NCI-H510A (cell line): ENCODE data around the gene SPATA6L.
"Not testable (repeated sequence)": the region's sequence is repeated elsewhere in the genome, so short reads cannot be mapped to it uniquely, and the experiment has no call there.

Experiments
- DNase-seq: peaks from one replicate; lab custom pipeline; 2025; lab: John Stamatoyannopoulos, UW

The SPATA6L gene

DNA sequence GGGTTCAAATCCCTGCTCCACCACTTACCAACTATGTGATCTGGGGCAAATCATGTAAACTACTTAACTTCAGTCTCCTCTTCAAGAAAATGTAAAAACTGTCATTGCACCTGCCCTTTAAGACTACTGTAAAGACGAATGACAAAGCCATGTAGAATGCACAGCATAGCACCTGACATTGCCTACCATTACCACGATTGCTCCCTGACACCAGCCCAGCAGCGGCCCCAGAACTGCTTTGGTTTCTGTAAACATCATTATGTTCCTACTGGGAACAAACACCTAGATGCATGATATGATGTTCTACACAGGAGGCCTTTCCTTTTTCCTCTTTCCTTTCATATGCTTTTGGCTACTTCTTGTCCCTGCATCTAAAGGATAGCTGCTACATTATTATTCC lies 27.3 kb downstream of the SPATA6L start:
- no peak for DNase-seq

GRCh38 chr9:4630836-4631235 lies 35.4 kb downstream of the SPATA6L start:
- DNase-seq: no peak

DNA sequence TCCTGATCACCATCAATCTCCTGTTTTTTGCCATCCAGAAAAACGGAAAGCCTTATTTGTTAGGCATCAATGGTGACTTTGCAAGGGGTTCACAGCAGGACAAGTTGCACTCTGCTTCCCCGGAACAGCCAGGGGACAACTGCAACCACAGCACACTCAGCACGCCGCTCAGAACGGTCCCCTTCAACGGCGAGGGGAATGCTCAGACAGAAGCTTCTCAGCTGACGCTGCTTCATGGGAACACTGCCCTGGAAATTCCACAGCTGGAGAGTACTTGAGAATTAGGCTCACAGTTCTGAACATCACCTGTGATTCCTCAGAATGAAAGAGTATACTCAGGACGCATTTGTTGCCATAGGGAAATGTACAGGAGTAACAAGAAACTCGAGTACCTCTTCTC lies 44.3 kb downstream of the SPATA6L start:
- DNase-seq: no peak

GRCh38 chr9:4620881-4621555 lies 45.3 kb downstream of the SPATA6L start:
- no peak for DNase-seq

DNA sequence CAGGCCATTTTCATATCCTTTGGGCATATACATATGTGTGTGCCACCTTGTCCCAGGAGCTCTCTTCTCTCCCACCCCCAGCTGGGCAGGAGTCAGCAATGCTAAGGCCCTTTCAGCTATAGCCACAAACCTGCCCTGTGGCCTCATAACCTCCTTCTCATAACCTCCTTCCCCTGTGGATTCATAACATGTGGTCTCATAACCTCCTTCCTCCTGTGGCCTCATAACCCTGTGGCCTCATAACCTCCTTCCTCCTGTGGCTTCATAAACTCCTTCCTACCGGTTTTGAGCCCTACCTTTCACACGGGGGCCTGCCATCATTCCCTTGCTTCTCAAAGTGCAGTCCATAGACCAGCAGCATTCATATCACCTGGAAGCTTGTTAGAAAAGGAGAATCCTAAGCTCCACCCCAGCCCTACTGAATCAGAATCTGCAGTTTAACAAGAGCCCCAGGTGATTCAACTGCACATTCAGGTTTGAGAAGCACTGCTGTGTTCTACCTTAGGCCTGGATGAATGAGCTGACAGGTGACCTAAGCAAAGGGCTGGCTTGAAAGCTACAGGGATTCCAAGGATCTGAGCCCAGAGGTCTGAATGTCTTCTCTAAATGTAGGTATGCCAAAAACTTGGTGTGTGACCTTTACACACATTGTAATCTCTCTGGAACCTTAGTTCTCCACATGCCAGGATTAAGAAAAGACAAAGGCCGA lies 46.1 kb downstream of the SPATA6L start:
- no peak for DNase-seq

GRCh38 chr9:4618700-4619099 lies 47.6 kb downstream of the SPATA6L start:
- no peak for DNase-seq

GRCh38 chr9:4617752-4618151 lies 48.5 kb downstream of the SPATA6L start:
- no peak for DNase-seq

DNA sequence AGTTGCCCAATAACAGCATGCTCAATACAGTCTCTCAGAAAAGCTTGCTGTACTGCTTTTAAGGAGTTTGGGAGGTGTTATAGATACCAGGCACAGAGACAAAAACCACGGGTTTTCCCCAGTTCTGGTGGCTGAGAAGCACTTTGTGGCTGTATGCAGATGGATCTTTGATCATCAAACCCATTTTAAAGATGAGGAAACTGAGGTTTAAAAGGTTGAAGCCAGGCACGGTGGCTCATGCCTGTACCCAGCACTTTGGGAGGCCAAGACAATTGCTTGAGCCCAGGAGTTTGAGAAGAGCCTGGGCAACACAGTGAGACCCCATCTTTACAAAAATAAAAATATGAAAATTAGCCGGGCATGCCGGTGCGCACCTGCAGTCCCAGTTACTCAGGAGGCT lies 50.5 kb downstream of the SPATA6L start:
- DNase-seq: no peak

- no peak for DNase-seq
Measured at GRCh38 chr9:4615251-4615650, 51.0 kb downstream of the SPATA6L start.

DNA sequence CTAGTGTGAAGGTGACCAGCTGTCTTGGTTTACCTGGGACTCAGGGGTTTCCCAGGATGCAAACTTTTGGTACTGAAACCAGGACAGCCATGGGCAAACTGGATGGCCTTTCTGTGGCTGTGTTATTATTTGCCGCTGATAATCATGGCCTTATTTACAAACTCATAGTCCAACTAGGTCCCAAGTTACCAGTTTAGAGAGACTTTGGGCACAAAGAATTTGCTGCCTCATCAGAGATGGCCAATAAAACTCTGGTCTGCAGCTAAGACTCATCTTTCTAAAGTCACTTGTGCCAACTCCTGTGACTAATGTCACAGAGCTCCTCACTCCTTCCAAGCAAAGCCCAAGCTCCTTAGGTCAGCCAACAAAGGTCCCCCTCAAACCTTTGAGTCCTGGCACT lies 51.7 kb downstream of the SPATA6L start:
- DNase-seq: no peak

DNA sequence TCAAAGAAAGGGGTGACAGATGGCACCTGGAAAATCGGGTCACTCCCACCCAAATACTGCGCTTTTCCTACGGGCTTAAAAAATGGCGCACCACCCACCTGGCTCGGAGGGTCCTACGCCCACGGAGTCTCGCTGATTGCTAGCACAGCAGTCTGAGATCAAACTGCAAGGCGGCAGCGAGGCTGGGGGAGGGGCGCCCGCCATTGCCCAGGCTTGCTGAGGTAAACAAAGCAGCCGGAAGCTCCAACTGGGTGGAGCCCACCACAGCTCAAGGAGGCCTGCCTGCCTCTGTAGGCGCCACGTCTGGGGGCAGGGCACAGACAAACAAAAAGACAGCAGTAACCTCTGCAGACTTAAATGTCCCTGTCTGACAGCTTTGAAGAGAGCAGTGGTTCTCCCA lies 60.2 kb downstream of the SPATA6L start:
- DNase-seq: not testable (repeated sequence)

GRCh38 chr9:4604678-4605095 lies 61.6 kb downstream of the SPATA6L start:
- DNase-seq: no peak

DNA sequence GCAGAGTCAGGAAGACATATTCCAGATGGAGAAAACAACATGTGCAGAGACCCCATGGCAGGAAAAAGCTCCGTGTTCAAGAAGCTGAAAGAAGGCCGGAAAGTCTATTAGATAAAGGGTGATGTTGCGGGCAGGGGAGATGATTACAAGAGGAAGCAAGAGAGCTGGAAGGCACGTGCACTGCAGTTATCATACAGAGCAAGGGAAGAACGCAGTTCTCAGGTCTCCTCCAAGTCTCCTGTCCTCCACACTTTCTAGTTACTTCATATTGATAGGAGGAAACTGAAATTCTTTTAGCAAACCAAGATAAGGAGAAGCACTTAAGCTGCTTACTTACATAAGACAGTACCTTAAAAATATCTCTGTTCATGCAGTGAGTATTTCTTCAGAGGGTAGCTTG lies 62.5 kb downstream of the SPATA6L start:
- DNase-seq: no peak

- DNase-seq: no peak
Measured at GRCh38 chr9:4600368-4600767, 65.9 kb downstream of the SPATA6L start.

DNA sequence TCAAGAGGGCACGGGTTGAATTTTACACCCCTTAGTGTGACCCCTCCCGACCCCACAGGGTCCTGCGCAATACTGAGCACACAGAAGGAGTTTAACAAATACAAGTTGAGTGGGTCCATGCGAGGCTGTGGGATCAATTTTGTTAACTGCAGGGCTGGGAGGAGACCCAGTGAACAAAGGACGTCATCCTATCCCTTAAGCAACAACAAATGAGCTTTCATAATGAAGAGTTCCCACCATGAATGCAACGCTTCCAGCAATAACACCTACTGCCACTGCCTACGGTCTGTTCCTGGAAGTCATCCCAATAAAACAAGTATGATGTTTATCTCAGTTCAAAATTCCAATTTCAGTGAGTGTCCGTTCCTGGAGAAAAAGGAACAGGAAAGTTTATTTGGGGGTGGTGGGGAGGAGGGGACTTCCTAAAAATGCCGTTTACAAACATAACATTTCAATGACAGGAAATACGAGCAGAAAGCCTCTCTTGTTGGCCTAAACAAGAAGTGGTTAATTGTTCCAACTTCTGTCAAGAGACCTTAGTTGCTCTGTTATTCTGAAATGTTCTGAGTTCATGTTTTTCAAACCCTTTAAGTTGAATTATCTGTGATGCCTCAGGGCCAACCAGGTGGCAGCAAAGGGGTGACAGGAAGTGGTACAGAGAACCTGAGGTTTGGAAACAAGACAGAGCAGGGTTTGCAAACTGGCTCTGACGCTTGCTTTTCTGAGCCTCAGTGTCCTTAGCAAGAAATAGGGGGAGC lies 69.9 kb downstream of the SPATA6L start:
- no peak for DNase-seq

- no peak for DNase-seq
Measured at GRCh38 chr9:4594994-4595393, 71.3 kb downstream of the SPATA6L start.

- no peak for DNase-seq
Measured at GRCh38 chr9:4594545-4594944, 71.7 kb downstream of the SPATA6L start.

GRCh38 chr9:4592886-4593285 lies 73.4 kb downstream of the SPATA6L start:
- DNase-seq: no peak

GRCh38 chr9:4592295-4592694 lies 74.0 kb downstream of the SPATA6L start:
- no peak for DNase-seq

DNA sequence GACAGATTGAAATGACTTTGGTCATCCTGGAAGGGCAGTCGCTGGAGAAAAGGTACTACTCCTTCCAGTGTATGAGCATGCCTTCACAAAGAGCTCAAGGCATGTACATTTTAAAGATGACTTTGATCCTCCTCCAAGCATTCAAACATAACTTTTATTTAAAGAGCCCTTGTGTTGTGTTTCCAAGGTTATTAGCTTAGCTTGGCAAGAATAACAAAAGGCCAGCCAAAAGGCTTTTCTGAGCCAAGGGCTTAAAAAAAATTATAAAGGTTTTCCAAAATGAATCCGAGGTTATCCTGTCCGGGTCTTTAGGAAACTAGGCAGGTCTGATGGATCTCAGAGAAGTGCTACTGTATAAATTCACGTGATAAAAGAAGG lies 75.2 kb downstream of the SPATA6L start:
- DNase-seq: no peak

DNA sequence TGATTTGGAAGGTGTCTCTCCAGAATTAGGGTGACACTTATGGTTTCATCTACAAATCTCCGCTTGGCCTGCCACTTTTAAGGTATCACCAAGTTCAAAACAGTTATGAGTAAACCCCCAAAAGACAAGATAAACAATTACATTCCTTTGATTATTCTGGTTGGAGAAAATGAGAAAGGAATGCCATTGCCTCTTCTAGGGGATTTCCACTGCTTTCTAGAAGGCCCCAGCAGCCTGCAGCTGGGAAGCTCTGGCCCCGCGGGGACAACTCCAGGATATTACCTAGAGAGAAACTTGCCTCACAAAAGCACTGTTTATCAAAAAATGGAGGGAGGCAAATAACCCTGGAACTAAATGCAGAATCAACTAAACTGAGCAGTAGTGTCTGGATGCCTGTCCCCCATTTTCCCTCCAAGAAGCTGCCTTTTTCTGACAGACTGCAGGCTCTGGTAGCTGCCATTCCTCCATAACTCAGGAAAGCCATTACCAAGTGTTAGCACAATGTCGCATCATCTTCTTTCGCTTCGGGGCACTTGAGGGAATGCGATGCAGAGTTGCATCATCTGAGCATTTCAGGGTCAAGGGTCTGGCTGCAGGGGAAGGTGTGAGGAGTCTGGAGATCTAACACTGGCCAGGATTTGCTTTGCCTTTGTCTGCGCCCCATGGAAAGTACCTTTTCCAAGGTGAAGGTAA lies 75.7 kb downstream of the SPATA6L start:
- no peak for DNase-seq

- DNase-seq: no peak
Measured at GRCh38 chr9:4588721-4589120, 77.6 kb downstream of the SPATA6L start.

DNA sequence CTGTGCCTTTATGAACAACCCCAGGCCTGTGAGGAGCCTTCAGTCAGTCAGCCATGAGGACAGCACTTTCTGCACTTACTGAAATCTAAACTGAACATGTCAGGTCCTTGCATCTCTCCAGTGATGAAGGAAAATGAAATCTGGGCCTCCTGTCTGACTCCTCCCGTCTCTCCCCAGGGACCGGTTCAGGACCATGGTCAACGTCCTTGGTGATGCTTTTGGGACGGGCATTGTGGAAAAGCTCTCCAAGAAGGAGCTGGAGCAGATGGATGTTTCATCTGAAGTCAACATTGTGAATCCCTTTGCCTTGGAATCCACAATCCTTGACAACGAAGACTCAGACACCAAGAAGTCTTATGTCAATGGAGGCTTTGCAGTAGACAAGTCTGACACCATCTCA lies 81.1 kb downstream of the SPATA6L start:
- no peak for DNase-seq
